HL-60/S4 treated with phorbol 12-myristate 13-acetate at 8.2 ng/mL for 4 days and 3 days (cell line): ENCODE results near the gene SH3RF3.

Source experiments
- in situ Hi-C: fragments of 300-500 bp; cut with MboI; formaldehyde crosslinking; loops from 2 replicates; pipeline ENCODE4 v1.15.0; 2022; ENCODE audit warnings: low sequenced_read_pairs

The SH3RF3 gene

DNA sequence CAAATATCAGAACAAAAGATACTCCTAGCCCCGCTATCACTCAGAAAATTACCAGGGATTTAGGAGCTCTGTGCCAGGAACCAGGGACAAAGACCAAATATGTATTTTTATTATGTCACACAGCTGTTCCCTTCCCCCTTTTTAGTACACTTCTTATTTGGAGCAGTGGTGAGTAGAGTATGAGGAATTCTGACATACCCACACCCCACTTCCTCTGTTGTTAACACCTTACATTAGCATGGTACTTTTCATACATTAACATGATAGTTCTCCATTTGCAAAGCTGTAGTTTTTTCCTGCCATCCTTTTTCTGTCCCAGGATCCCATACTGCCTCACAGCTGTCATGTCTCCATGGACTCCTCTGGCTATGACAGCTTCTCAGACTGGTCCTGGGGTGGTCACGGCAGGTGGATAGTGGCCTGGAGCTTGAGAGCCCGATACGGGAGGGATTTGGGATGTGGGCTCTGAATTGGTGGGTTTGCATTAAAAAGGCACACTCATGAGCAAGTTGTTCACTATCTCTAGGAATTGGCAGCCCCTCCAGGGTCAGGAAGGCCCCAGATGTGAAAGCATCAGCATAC, 100.2 kb downstream of the SH3RF3 start:
- in situ Hi-C loops, result no loop called here

- in situ Hi-C loops, result no loop called here
Measured at GRCh38 chr2:109230941-109231420, 102.0 kb downstream of the SH3RF3 start.

DNA sequence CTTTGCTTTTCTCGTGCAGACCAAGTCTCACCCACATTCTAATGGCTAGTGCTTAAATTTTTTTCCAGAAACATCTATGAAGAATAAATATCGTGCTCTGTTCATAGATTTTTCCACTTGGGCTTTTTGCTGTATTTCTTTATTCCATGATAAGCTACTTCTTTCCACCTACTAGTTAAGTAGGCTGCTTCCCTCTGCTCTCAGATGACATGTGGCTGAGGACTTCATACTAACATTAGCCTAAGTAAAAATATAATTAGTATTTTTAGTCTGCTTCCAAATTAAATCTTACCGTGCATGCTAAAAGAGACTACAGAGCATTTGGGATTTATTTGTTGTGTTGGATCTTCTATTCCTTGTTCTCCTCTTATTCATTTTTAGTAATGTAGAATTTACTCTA, 102.4 kb downstream of the SH3RF3 start:
- in situ Hi-C loops, result no loop called here

- in situ Hi-C loops, result no loop called here
Measured at GRCh38 chr2:109231996-109232705, 103.1 kb downstream of the SH3RF3 start.

DNA sequence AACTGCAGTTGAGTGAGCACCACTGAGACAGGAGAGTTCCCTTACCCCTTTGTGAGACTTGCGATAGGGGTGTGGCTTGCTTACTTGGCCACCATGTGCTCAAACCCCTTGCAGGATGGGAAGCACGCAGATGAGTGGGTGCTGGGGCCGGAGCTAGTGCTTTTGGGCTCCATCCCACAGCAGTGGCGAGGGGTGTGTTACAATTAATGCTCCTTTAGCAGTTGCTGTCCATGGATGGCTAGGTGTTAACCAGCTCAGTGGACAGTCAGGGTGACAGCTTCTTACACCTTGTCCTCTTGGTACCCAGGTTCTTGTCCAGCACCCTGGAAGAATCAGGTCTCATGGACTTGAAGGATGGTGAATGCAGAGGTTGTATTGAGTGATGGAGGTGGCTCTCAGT, 103.9 kb downstream of the SH3RF3 start:
- in situ Hi-C loops, result no loop called here

DNA sequence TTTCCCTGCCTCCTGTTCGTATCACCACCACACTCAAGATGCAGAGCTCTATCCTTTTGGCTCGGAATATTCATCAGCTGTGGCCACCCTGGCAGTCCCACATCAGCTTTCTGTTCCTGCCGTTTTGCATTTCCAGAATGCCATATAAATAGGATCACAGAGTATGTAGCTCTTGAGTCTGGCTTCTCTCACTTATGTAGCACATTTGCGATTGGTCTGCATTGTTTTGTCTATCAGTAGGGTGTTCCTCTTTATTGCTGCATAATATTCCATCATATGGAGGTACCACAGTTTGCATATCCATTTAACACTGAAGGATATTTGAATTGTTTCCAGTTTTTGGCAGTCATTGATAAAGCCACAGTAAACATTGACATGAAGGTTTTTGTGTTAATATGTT, 104.6 kb downstream of the SH3RF3 start:
- in situ Hi-C loops, result no loop called here

- in situ Hi-C loops, result no loop called here
Measured at GRCh38 chr2:109234355-109234754, 105.3 kb downstream of the SH3RF3 start.

DNA sequence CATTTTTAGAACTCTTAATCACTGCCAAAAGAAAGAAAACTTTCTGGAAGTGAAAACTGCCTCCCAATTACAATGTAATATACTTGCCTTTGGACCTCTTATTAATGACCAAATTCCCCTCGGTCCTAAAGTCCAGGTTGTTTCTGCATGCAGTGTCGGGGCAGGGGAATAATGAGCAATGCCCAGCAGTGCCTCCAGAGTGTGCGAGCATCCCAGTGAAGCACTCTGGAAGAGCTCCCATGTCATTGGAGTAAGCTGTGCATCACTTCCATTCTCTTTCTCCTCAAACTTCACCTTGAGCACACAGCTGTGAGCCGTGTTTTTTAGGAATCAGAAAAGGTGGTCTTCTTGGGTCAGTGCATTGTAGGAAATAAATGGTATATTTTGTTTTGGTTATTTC, 107.1 kb downstream of the SH3RF3 start:
- in situ Hi-C loops, result no loop called here

GRCh38 chr2:109237792-109238191, 108.8 kb downstream of the SH3RF3 start:
- in situ Hi-C loops, result no loop called here

- in situ Hi-C loops, result no loop called here
Measured at GRCh38 chr2:109238580-109238979, 109.6 kb downstream of the SH3RF3 start.

GRCh38 chr2:109239720-109240119, 110.7 kb downstream of the SH3RF3 start:
- in situ Hi-C loops, result no loop called here

DNA sequence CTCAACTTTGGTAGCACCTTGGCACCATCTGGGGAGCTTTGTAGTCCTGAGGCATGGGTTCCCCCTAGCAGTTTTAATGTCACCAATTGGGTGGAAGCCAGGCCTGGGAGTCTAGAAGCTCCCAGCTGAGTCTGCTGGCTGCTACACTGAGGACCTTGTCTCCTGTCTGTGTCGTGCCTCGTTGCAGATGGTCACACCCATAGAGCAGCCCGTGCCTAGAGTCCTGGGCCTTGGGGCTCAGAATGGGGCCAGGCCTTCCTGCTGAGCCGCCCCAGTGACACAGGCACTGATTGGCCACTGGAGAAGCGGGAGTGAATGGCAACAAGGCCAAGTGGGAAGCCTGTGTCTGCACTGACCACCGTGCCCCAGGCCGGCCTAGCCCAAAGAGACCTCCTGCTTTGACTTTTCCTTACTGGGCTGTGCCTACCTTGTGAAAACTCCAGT, 113.2 kb downstream of the SH3RF3 start:
- in situ Hi-C loops, result no loop called here

GRCh38 chr2:109242654-109243331, 113.8 kb downstream of the SH3RF3 start:
- in situ Hi-C loops, result no loop called here

DNA sequence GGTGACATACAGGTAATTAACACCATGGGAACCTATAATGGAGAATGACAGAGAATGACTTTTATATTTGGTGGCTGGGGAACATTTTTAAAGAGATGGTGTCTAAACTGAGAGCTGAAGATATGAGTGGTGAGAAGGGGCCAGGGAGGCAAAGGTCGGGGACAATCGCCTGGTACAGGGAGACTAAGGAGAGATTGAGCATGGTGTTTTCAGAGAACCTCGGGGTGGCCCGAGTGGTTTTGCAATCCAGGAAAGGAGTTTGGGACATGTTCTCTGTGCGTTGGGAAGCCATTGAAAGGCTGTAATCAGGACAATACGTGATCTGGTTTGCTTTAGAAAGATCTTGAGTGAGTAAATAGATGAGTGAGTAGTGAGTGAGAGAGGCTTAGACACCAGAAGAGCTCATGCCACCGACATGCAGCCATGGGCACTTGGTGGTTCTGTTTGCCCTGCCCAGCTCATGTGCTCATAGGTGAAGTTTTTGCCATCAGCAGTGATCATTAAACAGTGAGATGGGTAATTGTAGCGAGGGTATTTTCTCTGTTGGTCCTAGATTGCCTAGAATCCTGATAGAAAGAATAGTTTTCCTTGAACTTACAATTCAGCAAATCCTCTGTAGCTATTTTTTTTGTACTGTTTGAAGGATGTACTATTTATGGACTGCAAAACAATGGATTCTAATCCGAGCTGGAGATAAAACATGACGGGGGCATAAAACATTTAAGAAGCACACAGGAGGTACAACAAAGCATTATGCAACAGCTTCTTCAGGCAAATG, 114.7 kb downstream of the SH3RF3 start:
- in situ Hi-C loops, result no loop called here

GRCh38 chr2:109244304-109244582, 115.2 kb downstream of the SH3RF3 start:
- in situ Hi-C loops, result no loop called here

DNA sequence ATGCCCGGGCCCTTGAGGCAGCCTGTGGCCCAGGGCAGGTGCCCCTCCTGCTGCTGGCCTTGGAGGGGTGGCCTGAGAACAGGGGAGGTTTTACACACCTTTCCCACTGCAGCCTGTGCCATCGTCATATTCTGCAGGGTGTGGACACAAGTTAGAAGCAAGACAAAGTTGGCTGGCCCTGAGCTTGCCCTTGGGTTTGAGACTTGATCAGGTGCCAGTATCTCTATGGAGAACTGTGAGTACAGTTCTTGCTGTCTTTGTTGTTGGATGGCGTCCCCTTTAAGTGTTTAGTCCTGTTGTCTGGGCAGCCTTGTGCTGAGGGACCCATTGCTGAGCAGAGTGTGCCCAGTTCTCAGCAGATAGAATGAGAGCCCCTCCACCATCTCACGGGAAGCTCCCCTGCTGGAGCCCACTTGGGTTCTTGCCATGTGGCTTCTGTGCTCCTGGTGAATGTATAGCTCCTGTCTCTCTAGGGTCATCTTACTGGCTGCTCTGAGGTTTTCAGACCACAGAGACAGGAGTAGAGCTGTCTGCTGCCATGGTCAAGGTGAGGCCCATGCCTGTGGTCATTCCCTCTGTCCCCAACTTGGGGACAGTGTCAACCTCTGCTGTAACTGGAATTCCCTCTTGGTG, 115.9 kb downstream of the SH3RF3 start:
- in situ Hi-C loops, result no loop called here

DNA sequence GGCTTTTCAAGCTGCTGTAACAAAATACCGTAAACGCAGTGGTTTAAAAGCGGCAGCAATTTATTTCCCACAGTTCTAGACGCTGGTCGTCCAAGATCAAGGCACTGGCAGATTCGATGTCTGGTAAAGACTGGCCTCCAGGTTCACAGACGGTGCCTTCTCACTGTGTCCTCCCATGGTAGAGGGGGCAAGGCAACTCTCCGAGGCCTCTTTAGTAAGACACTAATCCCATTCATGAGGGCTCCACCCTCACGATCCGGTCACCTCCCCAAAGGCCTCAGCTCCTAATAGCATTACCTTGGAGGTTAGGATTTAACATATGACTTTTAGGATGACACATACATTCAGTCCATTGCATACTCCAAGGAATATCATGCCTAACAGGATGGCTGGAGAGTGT, 117.2 kb downstream of the SH3RF3 start:
- in situ Hi-C loops, result no loop called here

DNA sequence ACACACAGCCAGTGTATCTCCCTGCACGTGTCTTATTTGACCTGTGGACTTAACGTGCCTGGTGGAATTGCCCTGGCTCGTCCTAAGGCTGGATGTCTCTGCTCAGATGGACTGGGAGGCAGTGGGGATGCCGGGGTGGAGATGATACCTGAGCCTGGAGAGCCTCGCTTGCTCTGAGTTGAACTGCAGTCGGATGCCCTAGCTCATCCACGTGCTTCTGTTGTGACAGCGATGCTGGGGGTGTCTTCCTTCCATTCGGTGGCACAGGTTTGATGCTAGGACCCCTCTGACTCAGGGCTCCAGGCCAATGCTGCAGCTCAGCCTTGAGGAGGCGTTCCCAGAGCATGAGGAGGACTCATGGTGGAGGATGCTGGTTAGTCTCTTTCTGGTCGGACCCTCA, 117.6 kb downstream of the SH3RF3 start:
- in situ Hi-C loops, result no loop called here

GRCh38 chr2:109247340-109247739, 118.3 kb downstream of the SH3RF3 start:
- in situ Hi-C loops, result no loop called here

DNA sequence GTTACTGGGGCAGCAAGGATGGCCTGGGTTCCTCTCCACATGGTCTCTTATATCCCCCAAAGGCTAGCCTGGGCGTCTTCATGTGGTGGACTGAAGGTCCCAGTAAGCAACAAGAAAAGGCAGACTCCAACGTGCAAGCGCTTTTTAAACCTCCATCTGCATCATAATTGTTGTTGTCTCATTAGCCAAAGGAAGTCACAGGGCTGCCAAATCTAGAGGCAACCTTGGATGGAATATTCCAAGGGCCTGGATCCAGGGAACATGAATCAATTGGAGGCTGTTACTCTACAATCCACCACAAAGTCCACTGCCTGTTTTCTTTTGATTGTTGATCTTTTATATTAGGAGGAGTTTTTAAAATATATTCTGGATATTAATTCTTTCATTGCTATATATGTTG, 118.8 kb downstream of the SH3RF3 start:
- in situ Hi-C loops, result no loop called here

DNA sequence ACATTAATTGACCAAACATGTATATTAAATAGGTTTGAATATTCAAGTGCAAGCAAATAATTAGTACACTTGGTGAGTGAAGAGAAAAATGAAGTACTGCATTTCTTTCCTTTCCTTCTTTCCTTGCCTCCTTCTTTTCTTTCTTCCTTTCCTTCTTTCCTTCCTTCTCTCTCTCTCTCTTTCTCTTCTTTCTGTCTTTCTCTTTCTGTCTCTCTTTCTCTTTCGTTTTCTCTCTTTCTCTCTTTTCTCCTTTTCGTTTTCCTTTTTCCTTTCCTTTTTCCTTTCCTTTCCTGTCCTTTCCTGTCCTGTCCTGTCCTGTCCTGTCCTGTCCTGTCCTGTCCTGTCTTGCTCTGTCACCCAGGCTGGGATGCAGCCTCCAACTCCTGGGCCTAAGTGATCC, 119.6 kb downstream of the SH3RF3 start:
- in situ Hi-C loops, result no loop called here
